Measurements from ENCODE around the gene FAIM2. TPM values are rescaled to one million over a fixed set of nuclear protein-coding genes. Genes with fewer than 3 reads are reported as not detected.

FAIM2 gene
- total RNA-seq, 1 experiment from 2014 or later = not detected

- peaks cover 9% of the 10 kb centered on the region for H3K36me3 Mint-ChIP-seq (ENCODE audit: insufficient read depth, unreplicated experiment)
- H3K9me3 Mint-ChIP-seq (ENCODE audit: low read depth, unreplicated experiment) = no peaks in the 10 kb centered on the region
- peak overlapping the region; percentile 46 for H3K27ac Mint-ChIP-seq (ENCODE audit: unreplicated experiment)
- no peak overlapping the region for H3K4me3 Mint-ChIP-seq (ENCODE audit: low read depth, unreplicated experiment)
- no peak for DNase-seq
- intact Hi-C loops (cut with micrococcal nuclease; ENCODE audit: unreplicated experiment) = no loop called here
- no TSS peak for BruUV-seq (replicated peaks)
- H3K4me1 Mint-ChIP-seq (ENCODE audit: low read depth, unreplicated experiment) = peaks cover 24% of the 10 kb centered on the region
- no peaks in the 10 kb centered on the region for H3K27me3 Mint-ChIP-seq (ENCODE audit: unreplicated experiment)
- TF ChIP-seq CTCF (IDR thresholded peaks at IDR 0.05; ENCODE audit: unreplicated experiment) = no peak
- CTCF ChIA-PET = no interaction called here
Measured at GRCh38 chr12:49832836-49833421, 70.8 kb downstream of the FAIM2 start.

GRCh38 chr12:49831717-49832116, 72.0 kb downstream of the FAIM2 start:
- Mint-ChIP-seq H3K4me3 (ENCODE audit: low read depth, unreplicated experiment) (no peak overlapping the region), H3K27me3 (ENCODE audit: unreplicated experiment) (no peaks in the 10 kb centered on the region), H3K36me3 (ENCODE audit: insufficient read depth, unreplicated experiment) (peaks cover 18% of the 10 kb centered on the region), H3K9me3 (ENCODE audit: low read depth, unreplicated experiment) (no peaks in the 10 kb centered on the region), H3K27ac (ENCODE audit: unreplicated experiment) (no peak overlapping the region), H3K4me1 (ENCODE audit: low read depth, unreplicated experiment) (peaks cover 24% of the 10 kb centered on the region)
- no TSS peak for BruUV-seq (replicated peaks)
- TF ChIP-seq CTCF (IDR thresholded peaks at IDR 0.05; ENCODE audit: unreplicated experiment) = no peak
- DNase-seq = no peak
- CTCF ChIA-PET = no interaction called here
- intact Hi-C loops (cut with micrococcal nuclease; ENCODE audit: unreplicated experiment) = no loop called here

- Mint-ChIP-seq H3K9me3 (ENCODE audit: low read depth, unreplicated experiment) (no peaks in the 10 kb centered on the region), H3K27ac (ENCODE audit: unreplicated experiment) (peak within 1 kb of the TSS; percentile 51), H3K4me1 (ENCODE audit: low read depth, unreplicated experiment) (peaks cover 24% of the 10 kb centered on the region), H3K4me3 (ENCODE audit: low read depth, unreplicated experiment) (peak within 1 kb of the TSS; percentile 80), H3K27me3 (ENCODE audit: unreplicated experiment) (no peaks in the 10 kb centered on the region), H3K36me3 (ENCODE audit: insufficient read depth, unreplicated experiment) (peaks cover 18% of the 10 kb centered on the region)
- TF ChIP-seq CTCF (IDR thresholded peaks at IDR 0.05; ENCODE audit: unreplicated experiment) = no peak
- peak; percentile 88 for DNase-seq
- BruUV-seq (replicated peaks) = TSS peak; percentile 37
- intact Hi-C loops (cut with micrococcal nuclease; ENCODE audit: unreplicated experiment) = no loop called here
- CTCF ChIA-PET = interaction anchor here (0.6 to 1.0 kb wide), 6 partner anchors 15 to 332 kb away, joined by 3 to 7 read pairs (median 4); partner anchors contain the start of gene BCDIN3D
Measured at GRCh38 chr12:49828133-49829091, 75.3 kb downstream of the FAIM2 start, which contains the start of gene NCKAP5L. TSS of gene NCKAP5L (minus strand) at chr12:49828413. CDS start at chr12:49804044, 24,369 bp downstream.

GRCh38 chr12:49827401-49828099, 76.2 kb downstream of the FAIM2 start:
- peak; percentile 58 for DNase-seq
- Mint-ChIP-seq H3K27ac (ENCODE audit: unreplicated experiment) (no peak overlapping the region), H3K4me3 (ENCODE audit: low read depth, unreplicated experiment) (peak overlapping the region; percentile 80), H3K36me3 (ENCODE audit: insufficient read depth, unreplicated experiment) (peaks cover 18% of the 10 kb centered on the region), H3K4me1 (ENCODE audit: low read depth, unreplicated experiment) (peaks cover 17% of the 10 kb centered on the region), H3K9me3 (ENCODE audit: low read depth, unreplicated experiment) (no peaks in the 10 kb centered on the region), H3K27me3 (ENCODE audit: unreplicated experiment) (no peaks in the 10 kb centered on the region)
- intact Hi-C loops (cut with micrococcal nuclease; ENCODE audit: unreplicated experiment) = no loop called here
- CTCF ChIA-PET = interaction anchor here (0.6 to 1.0 kb wide), 5 partner anchors 15 to 333 kb away, joined by 3 to 7 read pairs (median 5); partner anchors contain the start of gene BCDIN3D
- BruUV-seq (replicated peaks) = no TSS peak
- TF ChIP-seq CTCF (IDR thresholded peaks at IDR 0.05; ENCODE audit: unreplicated experiment) = no peak
